ENCODE results near the gene LBHD2.

The LBHD2 gene

DNA sequence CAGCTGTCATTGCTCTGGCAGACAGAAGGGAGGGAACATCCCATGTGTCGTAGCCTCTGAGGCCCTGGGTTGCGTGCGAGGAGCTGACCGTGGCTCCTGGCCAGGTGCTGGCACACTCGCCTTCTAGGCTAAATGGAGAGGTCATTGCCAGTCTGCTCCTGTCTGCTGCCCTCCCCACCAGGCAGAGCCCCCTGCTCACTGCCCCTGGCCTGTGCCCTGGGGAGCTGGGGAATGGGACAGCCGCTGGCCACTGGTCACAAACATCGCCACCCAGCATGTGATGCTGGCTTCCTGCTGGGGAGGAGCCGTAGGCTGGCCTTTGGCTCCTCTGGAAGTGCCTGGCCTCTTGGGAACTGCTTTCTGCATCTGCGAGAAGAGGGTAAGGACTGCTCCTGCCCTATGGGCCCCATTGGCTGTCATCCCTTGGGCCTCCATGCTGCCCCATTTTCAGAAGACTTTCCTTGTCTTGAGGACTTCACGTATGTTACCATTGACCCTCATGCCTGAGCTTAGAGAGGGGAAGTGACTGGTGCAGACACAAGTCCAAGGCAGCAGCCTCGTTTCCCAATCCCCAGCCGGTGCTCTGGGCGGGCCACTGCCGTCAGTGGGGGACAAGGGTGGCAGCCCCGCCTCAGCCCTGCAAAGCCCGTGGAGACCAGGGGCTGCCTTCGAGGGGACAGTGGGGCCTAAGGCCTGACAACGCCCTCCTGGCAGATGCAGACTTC lies 37.3 kb downstream of the LBHD2 start:
- no peak for DNase-seq (ENCODE audit: low spot score)

DNA sequence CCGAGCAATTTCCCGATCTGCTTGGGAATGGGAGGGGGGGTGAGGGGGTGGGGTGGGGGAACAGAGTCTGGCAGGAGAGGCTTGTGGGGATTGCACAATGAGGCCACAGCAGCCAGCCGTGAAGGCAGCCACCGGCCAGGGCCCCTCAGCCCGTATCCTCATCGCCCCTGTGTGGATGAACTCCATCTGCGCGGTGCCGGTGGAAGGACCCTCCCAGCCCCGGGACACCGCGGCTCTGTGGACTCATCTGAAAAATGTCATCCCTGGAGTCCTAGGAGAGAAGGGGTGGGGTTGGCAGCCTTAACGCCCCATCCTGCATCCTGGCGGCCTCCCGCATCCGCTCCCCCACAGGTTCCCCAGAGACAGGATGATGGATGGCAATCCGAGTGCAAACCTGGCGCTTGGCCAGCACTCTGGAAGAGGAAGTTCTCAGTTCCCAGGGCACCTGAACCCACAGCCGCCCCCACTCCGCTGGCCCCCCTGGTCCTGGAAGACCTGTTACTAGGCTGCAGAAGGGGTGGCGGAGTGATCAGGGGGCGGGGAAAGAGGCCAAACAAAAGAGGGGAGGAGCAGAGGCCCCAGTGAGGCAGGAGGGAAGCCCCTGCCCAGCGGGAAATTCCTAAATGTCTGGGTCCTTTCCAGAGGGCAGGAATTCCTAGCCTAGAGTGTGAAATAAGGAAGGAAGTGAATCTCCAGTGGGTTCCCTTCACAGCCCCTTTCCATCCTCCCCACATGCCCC lies 38.0 kb downstream of the LBHD2 start:
- no peak for DNase-seq (ENCODE audit: low spot score)

DNA sequence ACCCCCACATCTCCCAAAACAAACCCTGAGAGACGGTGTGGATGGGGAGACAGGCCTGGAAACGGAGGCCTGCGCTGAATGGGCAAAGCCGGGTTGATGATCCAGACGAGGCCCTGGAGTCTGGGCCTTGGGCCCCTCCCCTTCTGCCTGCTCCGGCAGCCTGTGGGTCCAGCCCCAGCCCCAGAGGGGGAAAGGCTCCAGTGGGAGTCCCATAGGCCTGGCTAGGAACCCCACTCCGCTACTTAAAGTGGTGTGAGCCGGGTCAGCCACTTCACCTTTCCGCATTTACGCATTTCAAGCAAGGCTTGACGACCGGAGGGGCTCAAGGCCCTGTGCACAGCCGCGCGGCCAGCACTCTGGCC lies 38.6 kb downstream of the LBHD2 start:
- DNase-seq (ENCODE audit: low spot score), result no peak

DNA sequence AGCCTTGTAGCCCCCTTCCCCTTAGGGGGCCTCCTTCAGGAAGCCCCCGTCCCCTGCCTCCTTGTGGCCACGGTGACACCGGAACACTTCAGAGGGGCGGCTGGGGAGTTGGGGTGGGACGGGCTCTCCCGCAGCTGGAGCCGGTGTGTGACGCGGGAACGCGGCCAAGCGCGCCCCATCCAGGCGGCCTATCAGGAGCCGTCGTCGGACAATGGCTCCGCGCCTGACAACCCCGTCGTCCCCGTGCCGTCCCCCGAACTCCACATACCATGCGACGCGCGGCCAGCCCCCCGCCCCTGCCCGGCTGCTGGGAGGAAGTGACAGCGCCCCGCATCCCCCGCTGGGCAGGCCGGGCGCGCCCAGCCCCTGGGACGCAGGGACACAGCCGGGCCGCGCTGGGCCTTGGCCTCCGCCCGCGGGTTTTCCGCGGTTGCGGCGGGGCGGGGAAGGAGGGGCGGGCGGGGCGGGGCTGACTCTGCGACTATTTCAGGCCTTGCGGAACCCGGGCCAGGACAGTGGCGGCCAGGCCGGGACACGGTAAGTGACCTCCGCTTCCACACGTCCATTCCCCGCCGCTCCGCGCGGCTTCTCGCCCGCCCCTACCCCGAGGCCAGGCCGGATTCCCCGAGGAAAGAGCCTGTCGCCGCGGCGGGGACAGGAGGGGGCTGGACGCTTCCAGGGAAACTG lies 39.1 kb downstream of the LBHD2 start, which contains the start of gene TNFAIP2:
Gene TNFAIP2, plus strand, starts transcription at position 515 of the 687 bp plus-strand sequence. CDS start 2,997 bp downstream, outside the sequence.
- DNase-seq (ENCODE audit: low spot score), result no peak

DNA sequence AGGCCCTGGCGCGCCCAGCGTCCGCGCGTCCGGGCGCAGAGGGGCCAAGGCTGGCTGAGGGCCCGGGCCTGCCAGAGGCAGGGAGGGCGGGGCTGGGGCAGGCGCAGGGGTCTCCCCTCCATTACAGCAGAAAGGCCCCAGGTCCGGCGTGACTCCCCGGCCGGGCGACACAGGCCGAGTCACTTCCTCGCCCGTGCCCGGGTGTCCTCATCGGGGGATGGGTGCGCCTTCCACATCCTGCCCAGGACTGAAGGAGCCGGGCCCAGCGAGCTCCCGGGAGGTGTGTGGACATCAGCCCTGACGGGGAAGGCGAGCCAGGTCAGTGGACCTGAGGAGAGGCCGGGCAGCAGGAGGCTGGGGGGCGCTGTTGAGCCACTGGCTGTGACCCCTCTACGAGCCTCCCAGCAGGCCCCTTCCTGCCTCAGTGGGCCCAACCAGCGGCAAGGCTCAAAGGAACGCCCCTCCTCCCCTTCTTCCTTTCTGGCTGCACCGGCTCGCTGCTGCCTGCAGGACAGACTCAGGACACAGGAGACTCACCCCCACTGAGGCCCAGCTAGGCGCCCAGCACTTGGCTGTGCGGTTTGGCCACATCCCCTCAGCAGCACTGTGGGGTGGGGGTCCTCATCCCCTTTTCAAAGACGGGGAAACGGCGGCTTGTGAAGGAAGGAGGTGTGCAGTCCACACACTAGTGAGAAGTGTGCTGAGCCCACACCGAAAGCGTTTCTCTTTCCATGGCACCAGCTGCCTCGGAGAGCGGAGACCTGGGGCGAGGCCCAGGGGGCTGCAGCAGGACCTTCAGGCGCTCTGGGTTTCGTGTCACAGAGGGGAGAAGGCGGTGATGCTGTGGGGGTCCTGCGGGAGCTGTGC lies 39.9 kb downstream of the LBHD2 start:
- DNase-seq (ENCODE audit: low spot score), result no peak

DNA sequence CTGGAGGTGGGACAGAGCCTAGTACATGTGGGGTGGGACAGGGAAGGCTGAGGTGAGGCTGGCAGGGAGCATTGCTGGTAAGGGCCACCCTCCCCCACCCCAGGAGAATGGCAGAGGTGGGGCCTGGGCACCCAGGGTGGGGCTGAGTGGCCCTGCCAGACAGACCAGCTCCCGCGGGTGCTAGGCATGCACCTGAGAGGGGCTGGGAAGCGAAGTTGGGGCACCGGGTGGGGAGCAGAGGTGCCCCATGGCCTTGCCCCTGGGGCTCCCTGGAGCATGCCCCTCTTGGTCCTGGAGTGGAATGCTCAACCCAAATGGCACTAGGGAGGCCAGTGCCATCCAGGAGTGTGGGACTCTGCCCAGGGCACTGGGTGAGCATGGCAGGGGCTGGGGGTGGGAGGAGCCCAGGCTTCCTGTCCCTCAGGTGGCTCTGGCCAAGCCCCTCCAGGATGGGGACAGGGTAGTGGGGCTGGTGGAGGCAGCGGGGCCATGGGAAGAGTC lies 40.5 kb downstream of the LBHD2 start:
- DNase-seq (ENCODE audit: low spot score), result no peak

DNA sequence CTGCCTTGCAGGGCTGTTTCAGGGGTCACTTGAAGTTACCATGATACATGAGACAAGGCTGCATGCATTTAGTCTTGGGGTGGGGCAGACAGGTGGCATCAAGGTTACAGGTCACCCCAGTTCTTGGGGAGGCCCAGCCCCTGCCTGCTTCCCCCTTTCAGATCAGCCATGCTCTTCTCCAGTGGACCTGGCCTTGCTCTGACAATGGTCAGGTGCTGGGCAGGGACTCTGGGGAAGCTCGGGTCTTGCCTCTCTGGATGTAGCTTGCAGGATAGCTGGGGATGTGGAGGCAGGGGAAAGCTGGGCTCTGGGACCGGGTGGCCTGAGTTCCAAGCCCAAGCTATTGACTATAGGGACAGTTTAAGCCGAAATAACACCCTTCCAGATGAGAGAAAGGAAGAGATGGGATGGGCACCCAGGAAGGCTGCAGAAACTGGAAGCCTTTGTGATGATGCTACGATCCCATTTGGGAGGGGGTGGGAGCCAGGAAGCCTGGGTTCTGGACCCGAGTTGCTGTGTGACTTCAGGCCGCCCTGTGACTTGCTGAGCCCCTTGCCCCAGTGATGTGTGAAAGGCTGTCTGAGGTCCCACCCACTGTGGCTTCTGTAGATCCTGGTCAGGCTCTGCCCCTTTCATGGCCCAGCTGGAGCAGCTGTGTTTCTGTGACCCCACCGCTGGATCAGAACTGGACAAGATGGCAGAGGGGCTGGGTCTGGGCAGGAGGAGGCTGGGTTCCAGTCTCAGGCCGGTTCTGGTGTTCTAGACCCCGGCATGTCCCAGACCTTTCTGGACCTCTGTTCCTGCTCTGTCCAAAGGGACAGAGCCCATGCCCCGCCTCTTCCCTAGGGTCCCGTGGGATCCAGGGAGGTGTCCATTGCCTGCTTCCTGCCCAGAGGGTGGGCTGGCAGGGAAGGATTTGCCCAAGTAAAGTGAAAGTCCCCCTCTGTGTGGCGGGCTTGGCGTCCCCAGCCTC lies 41.4 kb downstream of the LBHD2 start:
- no peak for DNase-seq (ENCODE audit: low spot score)

DNA sequence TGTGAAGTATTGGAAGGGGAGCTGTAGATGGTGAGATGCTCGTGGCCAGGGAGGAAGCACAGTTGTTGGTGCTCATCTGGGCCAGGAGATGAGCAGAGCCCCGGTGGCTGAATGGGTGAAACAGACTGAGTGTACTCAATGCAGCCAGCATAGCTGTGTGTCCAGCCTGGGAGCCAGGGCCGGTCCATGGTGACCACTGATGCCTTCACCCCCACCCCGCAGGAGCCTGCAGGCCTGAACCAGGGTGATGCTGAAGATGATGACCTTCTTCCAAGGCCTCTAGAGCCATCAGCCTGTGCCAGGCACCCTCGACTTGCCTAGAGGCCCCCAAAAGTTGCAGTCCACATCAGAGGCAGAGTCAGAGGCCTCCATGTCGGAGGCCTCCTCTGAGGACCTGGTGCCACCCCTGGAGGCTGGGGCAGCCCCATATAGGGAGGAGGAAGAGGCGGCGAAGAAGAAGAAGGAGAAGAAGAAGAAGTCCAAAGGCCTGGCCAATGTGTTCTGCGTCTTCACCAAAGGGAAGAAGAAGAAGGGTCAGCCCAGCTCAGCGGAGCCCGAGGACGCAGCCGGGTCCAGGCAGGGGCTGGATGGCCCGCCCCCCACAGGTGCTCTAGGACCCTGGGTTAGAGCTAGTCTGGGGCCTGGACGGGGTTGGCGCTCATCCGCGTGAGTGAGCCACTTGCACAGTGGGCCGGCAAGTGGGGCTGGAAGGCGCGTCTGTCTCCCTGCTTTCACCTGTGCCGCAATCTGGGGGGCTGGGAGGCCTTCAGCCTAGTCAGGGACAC lies 42.3 kb downstream of the LBHD2 start:
- no peak for DNase-seq (ENCODE audit: low spot score)

DNA sequence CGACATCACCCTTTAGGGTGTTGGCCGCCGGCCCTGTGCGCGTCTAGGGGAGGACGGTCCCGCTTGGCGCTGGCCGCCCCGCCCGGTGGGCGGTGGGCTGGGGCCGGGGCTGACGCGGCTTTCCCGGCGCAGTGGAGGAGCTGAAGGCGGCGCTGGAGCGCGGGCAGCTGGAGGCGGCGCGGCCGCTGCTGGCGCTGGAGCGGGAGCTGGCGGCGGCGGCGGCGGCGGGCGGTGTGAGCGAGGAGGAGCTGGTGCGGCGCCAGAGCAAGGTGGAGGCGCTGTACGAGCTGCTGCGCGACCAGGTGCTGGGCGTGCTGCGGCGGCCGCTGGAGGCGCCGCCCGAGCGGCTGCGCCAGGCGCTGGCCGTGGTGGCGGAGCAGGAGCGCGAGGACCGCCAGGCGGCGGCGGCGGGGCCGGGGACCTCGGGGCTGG lies 42.9 kb downstream of the LBHD2 start:
- DNase-seq (ENCODE audit: low spot score), result no peak

DNA sequence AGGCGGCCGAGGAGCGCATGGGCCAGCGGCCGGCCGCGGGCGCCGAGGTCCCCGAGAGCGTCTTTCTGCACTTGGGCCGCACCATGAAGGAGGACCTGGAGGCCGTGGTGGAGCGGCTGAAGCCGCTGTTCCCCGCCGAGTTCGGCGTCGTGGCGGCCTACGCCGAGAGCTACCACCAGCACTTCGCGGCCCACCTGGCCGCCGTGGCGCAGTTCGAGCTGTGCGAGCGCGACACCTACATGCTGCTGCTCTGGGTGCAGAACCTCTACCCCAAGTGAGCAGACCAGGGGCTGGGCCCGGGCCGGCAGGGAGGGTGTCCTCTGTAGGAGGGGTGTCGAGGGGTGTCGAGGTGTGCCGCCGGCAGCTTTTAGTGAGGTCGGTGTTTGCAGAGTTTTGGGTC lies 43.3 kb downstream of the LBHD2 start:
- no peak for DNase-seq (ENCODE audit: low spot score)

DNA sequence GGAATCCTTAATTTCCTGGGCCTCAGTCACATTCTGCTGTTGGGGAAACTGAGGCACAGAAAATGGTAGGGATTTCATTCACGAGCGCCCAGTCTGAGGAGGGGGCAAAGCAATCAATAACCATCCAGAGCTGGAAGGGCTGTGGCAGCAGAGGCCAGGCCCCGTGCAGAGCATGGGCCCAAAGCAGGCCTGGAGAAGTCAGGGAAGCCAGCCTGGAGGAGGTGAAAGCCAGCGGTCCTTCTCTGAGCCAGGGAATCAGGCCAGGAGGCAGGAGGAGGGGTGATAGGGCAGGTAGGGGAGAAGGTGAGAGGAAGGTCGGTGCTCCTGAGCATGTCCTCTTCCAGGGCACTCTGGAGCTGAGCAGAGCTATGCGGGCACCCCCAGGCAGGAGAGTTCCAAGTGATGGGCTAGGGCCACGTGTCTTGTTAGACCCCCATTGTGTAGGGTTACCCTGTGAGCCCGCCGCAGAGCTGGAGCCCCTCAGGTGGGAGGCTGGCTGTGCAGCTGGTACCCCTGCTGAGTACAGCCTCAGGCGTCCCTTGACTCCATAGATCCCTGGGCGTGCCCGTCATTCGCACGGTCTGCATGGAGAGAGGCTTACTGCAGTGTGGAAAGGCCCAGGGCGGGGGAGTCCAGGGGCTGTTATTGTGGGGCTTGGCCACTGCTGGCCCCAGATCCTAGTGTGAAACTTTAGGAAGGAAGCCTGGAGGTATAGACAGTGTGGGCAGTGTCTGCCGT lies 44.0 kb downstream of the LBHD2 start:
- DNase-seq (ENCODE audit: low spot score), result no peak

DNA sequence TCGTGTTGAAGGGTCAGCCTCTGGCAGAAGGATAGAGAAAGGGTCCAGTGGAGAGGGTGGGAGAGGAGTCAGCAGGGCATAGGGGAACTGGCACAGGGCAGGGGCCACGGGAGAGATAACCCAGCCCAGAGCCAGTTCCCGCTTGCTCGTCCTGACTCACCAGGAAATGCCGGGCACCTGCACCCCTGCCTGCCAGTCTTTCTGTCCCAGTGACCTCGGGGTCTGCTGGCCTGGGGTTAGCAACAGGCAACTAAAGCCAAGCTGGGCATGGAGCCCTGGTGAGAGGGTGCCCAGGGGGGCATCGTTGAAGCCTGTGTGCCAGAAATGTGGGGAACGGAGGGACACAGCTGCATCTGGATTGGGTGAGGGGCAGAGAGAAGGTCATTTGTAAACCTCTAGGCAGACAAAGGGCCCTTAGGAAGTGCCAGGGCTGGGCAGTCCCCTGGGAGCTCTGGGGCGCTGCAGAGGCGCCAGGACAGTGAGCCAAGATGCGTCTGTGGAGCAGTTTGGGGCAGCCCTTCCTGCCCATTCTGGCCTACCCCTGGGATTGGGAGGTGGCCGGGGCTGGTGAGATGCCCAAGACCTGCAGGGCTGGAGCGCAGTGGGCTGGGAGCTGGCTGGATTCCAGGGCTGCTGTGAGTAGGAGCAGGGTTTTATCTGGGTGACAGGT lies 44.8 kb downstream of the LBHD2 start:
- no peak for DNase-seq (ENCODE audit: low spot score)

DNA sequence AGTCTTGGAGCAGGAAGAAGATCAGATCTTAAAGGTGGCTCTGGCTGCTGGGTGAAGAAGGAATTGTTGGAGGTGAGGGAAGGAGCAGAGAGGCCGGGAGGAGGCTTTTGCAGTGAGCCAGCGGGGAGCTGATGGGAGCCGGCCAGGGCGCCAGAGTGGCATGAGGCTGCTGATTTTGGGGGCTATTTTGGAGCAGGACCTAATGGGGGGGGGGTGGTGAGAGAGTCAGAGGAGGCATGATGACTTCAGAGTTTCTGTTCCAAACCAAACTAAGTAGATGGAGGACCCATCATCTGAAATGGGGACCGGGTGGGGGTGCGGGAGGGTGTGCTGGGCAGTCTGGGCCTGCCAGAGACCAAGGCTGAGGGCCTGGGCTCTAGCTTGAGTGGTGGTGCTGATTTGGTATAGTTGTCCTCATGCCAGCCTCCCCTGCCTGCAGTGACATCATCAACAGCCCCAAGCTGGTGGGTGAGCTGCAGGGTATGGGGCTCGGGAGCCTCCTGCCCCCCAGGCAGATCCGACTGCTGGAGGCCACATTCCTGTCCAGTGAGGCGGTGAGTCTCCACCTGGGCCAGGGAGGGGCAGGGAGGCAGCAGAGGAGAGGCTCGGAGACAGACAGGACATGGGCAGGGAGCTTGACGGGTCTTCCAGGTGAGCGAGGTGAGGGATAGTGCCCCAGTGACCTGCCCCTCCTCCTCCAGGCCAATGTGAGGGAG lies 45.4 kb downstream of the LBHD2 start:
- DNase-seq (ENCODE audit: low spot score), result no peak

DNA sequence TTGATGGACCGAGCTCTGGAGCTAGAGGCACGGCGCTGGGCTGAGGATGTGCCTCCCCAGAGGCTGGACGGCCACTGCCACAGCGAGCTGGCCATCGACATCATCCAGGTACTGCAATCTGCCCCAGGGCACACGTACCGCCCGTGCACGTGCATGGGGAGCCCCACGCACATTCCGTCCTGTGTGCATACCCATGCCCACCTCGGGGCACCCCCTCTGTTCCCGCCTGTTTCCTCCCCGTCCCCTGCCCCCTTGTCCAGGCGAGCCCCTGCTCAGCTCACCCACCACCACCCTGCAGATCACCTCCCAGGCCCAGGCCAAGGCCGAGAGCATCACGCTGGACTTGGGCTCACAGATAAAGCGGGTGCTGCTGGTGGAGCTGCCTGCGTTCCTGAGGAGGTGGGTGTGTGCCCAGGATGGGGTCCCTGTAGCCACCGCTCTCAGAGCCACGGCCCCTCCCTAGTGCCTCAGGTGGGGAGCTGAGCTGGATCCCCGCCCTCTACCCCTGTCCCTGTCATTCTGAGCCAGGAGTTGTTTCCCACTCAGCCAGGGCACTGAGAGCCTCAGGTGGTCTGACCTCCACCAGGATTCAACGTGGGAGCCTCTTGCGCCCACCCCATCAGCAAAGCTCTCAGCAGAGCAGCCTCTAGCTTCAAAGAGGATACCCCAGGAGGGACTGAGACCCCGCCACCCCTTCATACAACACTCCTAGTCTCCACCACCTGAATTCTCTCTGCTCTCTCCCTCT lies 46.2 kb downstream of the LBHD2 start:
- no peak for DNase-seq (ENCODE audit: low spot score)

DNA sequence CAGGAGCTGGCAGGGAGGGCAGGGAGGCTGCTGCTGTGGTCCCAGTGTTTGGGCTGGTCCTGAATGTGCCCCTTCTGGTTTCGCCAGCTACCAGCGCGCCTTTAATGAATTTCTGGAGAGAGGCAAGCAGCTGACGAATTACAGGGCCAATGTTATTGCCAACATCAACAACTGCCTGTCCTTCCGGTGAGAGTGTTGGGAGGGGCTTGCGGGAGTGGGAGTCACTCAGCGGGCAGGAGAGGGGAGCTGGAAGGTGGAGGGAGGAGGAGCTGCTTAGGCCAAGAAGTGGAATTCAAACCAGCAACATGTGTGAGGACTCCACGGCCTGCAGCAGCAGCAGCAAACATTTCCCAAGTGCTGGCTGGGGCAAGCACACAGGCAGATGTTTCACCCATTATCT lies 47.0 kb downstream of the LBHD2 start:
- DNase-seq (ENCODE audit: low spot score), result no peak

DNA sequence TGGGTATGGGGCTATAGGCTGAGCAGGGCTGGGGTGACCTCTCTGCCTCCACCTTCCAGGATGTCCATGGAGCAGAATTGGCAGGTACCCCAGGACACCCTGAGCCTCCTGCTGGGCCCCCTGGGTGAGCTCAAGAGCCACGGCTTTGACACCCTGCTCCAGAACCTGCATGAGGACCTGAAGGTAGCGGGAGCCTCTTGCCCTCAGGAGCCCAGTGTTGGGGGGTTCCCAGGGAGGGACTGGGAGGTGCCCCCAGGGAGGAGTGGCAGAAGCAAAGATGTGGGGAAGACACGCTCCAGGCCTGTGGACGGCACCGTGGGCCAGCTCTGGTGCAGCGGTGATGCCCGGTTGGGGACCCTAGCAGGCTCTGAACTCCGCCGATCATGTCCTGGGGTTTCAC lies 47.6 kb downstream of the LBHD2 start:
- DNase-seq (ENCODE audit: low spot score), result no peak
